B cell (primary cell): ENCODE measurements around the gene CCDC121. TPM values are rescaled to one million over a fixed set of nuclear protein-coding genes. Genes with fewer than 3 reads are reported as not detected.
A peak's percentile ranks its signal among the peaks of the same experiment; 100 is the strongest.

Source experiments
- ATAC-seq: fragments of 200-7000 bp; cut with Tn5 transposase; one replicate; pipeline ENCODE4 v1.10.0; 2021; ENCODE audit warnings: low read depth, mild to moderate bottlenecking, moderate number of reproducible peaks, moderate library complexity
- CTCF ChIA-PET: fragments of 350-600 bp; sonication (Branson Sonifier 250); formaldehyde crosslinking; loops from one replicate; lab custom pipeline; 2021; ENCODE audit warnings: antibody characterized with exemption, inconsistent platforms; lab: Charles Lee
- POLR2A ChIA-PET: fragments of 350-600 bp; sonication (Branson Sonifier 250); formaldehyde crosslinking; loops from one replicate; lab custom pipeline; 2021; ENCODE audit warnings: antibody characterized with exemption; lab: Charles Lee
- DNase-seq: peaks from one replicate; pipeline ENCODE4 v3.0.0; 2013
- H2AFZ ChIP-seq: 2 replicates; pipeline ENCODE4 v1.6.1; 2012; ENCODE audit warnings: mild to moderate bottlenecking, low read depth, low read length; ENCODE audit not compliant: insufficient read depth, poor library complexity, severe bottlenecking
- H3K27ac ChIP-seq, 2 donors: 1 replicate in 1 of 2; 2 replicates in 1 of 2; pipeline ENCODE4 v1.5.1; 2012 to 2013; ENCODE audit warnings: low read length in 2 of 2, mild to moderate bottlenecking in 2 of 2, moderate library complexity in 1 of 2
- H3K27me3 ChIP-seq, 4 experiments: fragments of 200-600 bp in 1 of 4; sonication (generic) in 1 of 4; replicated peaks in 1 of 4; 1 replicate in 2 of 4; 2 replicates in 2 of 4; pipeline versions ENCODE4 v1.6.1 to v1.7.0; 2013 to 2016; ENCODE audit warnings: low read length in 3 of 4, mild to moderate bottlenecking in 2 of 4, mixed read lengths in 1 of 4, moderate library complexity in 1 of 4; ENCODE audit not compliant: insufficient read depth in 4 of 4, control insufficient read depth in 3 of 4; ENCODE audit errors: control extremely low read depth in 1 of 4
- H3K36me3 ChIP-seq, 2 experiments: replicated peaks in 1 of 2; 1 replicate in 1 of 2; 2 replicates in 1 of 2; pipeline versions ENCODE4 v1.6.1 to v1.7.1; 2013; ENCODE audit warnings: low read length in 1 of 2; ENCODE audit not compliant: insufficient read depth in 2 of 2, control insufficient read depth in 1 of 2; ENCODE audit errors: control extremely low read depth in 1 of 2, extremely low read depth in 1 of 2
- H3K4me1 ChIP-seq, 2 donors: fragments of 200-600 bp in 1 of 2; sonication (generic) in 1 of 2; 1 replicate in 1 of 2; 2 replicates in 1 of 2; pipeline versions ENCODE4 v1.5.1 to v1.6.1; 2013 to 2017; ENCODE audit warnings: low read length in 2 of 2; ENCODE audit not compliant: control insufficient read depth in 2 of 2, insufficient read depth in 2 of 2
- H3K4me2 ChIP-seq: replicated peaks from 2 replicates; pipeline ENCODE3; 2012; ENCODE audit warnings: mild to moderate bottlenecking, low read depth, low read length; ENCODE audit not compliant: poor library complexity, severe bottlenecking
- H3K4me3 ChIP-seq, 5 experiments: fragments of 200-600 bp in 1 of 5; sonication (generic) in 1 of 5; 1 replicate in 3 of 5; 2 replicates in 2 of 5; pipeline versions ENCODE4 v1.5.1 to v1.7.0; 2011 to 2016; ENCODE audit warnings: low read length in 4 of 5, mild to moderate bottlenecking in 4 of 5, low read depth in 2 of 5, control low read depth in 1 of 5, moderate library complexity in 1 of 5; ENCODE audit not compliant: insufficient read depth in 1 of 5; ENCODE audit errors: control extremely low read depth in 1 of 5, extremely low read depth in 1 of 5
- H3K79me2 ChIP-seq: fragments of 200-600 bp; sonication (generic); one replicate; pipeline ENCODE4 v1.6.0; 2016; ENCODE audit warnings: low read length; ENCODE audit not compliant: control insufficient read depth, insufficient read depth
- H3K9ac ChIP-seq: fragments of 200-600 bp; sonication (generic); 2 replicates; pipeline ENCODE4 v1.6.1; 2017; ENCODE audit warnings: mild to moderate bottlenecking, low read length, moderate library complexity
- H3K9me3 ChIP-seq, 3 donors: one replicate each; pipeline versions ENCODE4 v1.6.1 to v1.7.1; 2013; ENCODE audit warnings: low read length in 2 of 3; ENCODE audit not compliant: control insufficient read depth in 2 of 3, insufficient read depth in 1 of 3; ENCODE audit errors: control extremely low read depth in 1 of 3
- H4K20me1 ChIP-seq: 2 replicates; pipeline ENCODE4 v1.6.0; 2012; ENCODE audit warnings: mild to moderate bottlenecking, low read length; ENCODE audit not compliant: insufficient read depth, control insufficient read depth, poor library complexity, severe bottlenecking
- H3K27ac Mint-ChIP-seq: one replicate; pipeline ENCODE4 v1.8.0; 2021; ENCODE audit warnings: mixed read lengths
- H3K27me3 Mint-ChIP-seq: one replicate; pipeline ENCODE4 v1.8.0; 2021; ENCODE audit warnings: mixed read lengths
- H3K4me1 Mint-ChIP-seq: one replicate; pipeline ENCODE4 v1.8.0; 2021; ENCODE audit warnings: mixed read lengths
- H3K4me3 Mint-ChIP-seq: one replicate; pipeline ENCODE4 v1.8.0; 2021; ENCODE audit warnings: mixed read lengths
- H3K9me3 Mint-ChIP-seq: one replicate; pipeline ENCODE4 v1.8.0; 2022; ENCODE audit warnings: mixed read lengths; ENCODE audit not compliant: insufficient read depth
- CTCF ChIP-seq: fragments of 200-600 bp; IDR thresholded peaks from one replicate; pipeline ENCODE4 v1.8.0; 2022; ENCODE audit warnings: antibody characterized with exemption, mild to moderate bottlenecking
- EZH2 ChIP-seq: IDR thresholded peaks from 2 replicates; pipeline ENCODE4 v1.6.1; 2012; ENCODE audit warnings: borderline replicate concordance, low read depth, mild to moderate bottlenecking, moderate library complexity, low read length; ENCODE audit not compliant: insufficient read depth, poor library complexity, severe bottlenecking
- WGBS: methylation state at CpG from one replicate; pipeline ENCODE4 v1.1.5; 2013; ENCODE audit warnings: missing lambda C conversion rate; ENCODE audit not compliant: insufficient coverage; 5-methylcytosine and 5-hydroxymethylcytosine counted together
- intact Hi-C: fragments of 100-400 bp; cut with micrococcal nuclease; formaldehyde crosslinking; loops from one replicate; pipeline ENCODE4 v1.10.0; 2022
- polyA plus RNA-seq: library from polyadenylated mRNA; depleted of rRNA; stranded (reverse); fragments of >200 nt; gene quantifications from 2 replicates; pipeline ENCODE4 v1.2.3, GENCODE V29; 2012
- total RNA-seq, 2 donors: library from RNA; stranded (reverse); fragments of 120-200 nt in 1 of 2; gene quantifications; 1 replicate in 1 of 2; 2 replicates in 1 of 2; pipeline versions ENCODE4 v1.2.3 to v1.2.4, GENCODE V29; 2013 to 2022

Gene CCDC121
- total and polyA plus RNA-seq, 2 donors (not counting 1 experiment from before 2014, with no cell fraction given): 0.95 to 2.2 TPM

- Histone ChIP-seq H3K4me2 (peak overlapping the region; percentile 96), H3K9me3 (peaks cover 0 to 3% (median 0%) of the 10 kb centered on the region in 3 donors), H4K20me1 (no peaks in the 10 kb centered on the region), H2AFZ (peak overlapping the region; percentile 99), H3K79me2 (peaks cover 42% of the 10 kb centered on the region), H3K27me3 (no peaks in the 10 kb centered on the region), H3K4me3 (peak overlapping the region; percentile 75 to 100 (median 97)), H3K36me3 (peaks cover 6 to 43% of the 10 kb centered on the region in 2 experiments), H3K4me1 (peaks cover 19 to 23% of the 10 kb centered on the region in 2 donors), H3K27ac (peak overlapping the region; percentile 75 to 99), H3K9ac (peak overlapping the region; percentile 98)
- Mint-ChIP-seq H3K4me3 (peak overlapping the region; percentile 99), H3K4me1 (peaks cover 42% of the 10 kb centered on the region), H3K27ac (peak overlapping the region; percentile 99), H3K27me3 (no peaks in the 10 kb centered on the region), H3K9me3 (no peaks in the 10 kb centered on the region)
- TF ChIP-seq CTCF (no peak), EZH2 (no peak)
- 2% methylated on average over 28 of the region's 28 CpGs for WGBS
- ChIA-PET CTCF (interaction anchor here (1.3 to 2.3 kb wide), 2 partner anchors 19 to 293 kb away, joined by 3 to 22 read pairs; partner anchors contain the start of gene SNX17), POLR2A (interaction anchor here (1.4 to 1.6 kb wide), 2 partner anchors 35 to 293 kb away, joined by 4 to 6 read pairs; partner anchors contain the start of genes CCDC121, GPN1 and SNX17)
- intact Hi-C loops: loop anchor here (10.0 kb wide), 1 partner anchor 79 kb away; the partner anchor contains the start of gene ZNF512
- no peak for DNase-seq
- ATAC-seq: no peak
Observed at GRCh38 chr2:27664154-27664574, 35.4 kb upstream of the CCDC121 start.
